Peyer's patch (tissue), 4 donors: ENCODE measurements around the gene HPSE2. TPM values are rescaled to one million over a fixed set of nuclear protein-coding genes. Genes with fewer than 3 reads are reported as not detected.
A peak's percentile ranks its signal among the peaks of the same experiment; 100 is the strongest.

ENCODE experiments used
- DNase-seq, 3 donors: peaks; one replicate each; pipeline ENCODE4 v3.0.0-alpha.2; 2017 to 2019
- H3K27ac ChIP-seq, 4 donors: fragments of 200-600 bp; sonication (generic); one replicate each; pipeline ENCODE4 v1.5.1; 2016 to 2019
- H3K27me3 ChIP-seq, 2 donors: fragments of 200-600 bp; sonication (generic); one replicate each; pipeline ENCODE4 v1.5.1; 2019
- H3K36me3 ChIP-seq, 3 donors: fragments of 200-600 bp; sonication (generic); one replicate each; pipeline ENCODE4 v1.5.1; 2016 to 2019
- H3K4me1 ChIP-seq, 4 donors: fragments of 200-600 bp; sonication (generic); one replicate each; pipeline ENCODE4 v1.5.1; 2016 to 2019
- H3K4me3 ChIP-seq, 4 donors: fragments of 200-600 bp; sonication (generic); 1 replicate in 3 of 4; 2 replicates in 1 of 4; pipeline ENCODE4 v1.5.1; 2016 to 2019; ENCODE audit warnings: mild to moderate bottlenecking in 1 of 4
- H3K9me3 ChIP-seq, 4 donors: fragments of 200-600 bp; sonication (generic); one replicate each; pipeline ENCODE4 v1.5.1; 2016 to 2019; ENCODE audit warnings: mild to moderate bottlenecking in 1 of 4
- CTCF ChIP-seq, 6 experiments: fragments of 450-650 bp in 4 of 6; fragments of 200-600 bp in 2 of 6; sonication (generic) in 1 of 6; IDR thresholded peaks; one replicate each; pipeline ENCODE4 v1.5.1; 2017 to 2019; ENCODE audit warnings: antibody characterized with exemption in 6 of 6, mild to moderate bottlenecking in 3 of 6, moderate library complexity in 1 of 6
- POLR2A ChIP-seq, 2 donors: fragments of 450-650 bp; IDR thresholded peaks; one replicate each; pipeline ENCODE4 v1.5.1; 2017; ENCODE audit warnings: antibody characterized with exemption in 2 of 2, mild to moderate bottlenecking in 2 of 2, moderate library complexity in 2 of 2
- total RNA-seq, 4 donors: library from RNA; depleted of rRNA; stranded (reverse); fragments of >200 nt; gene quantifications; one replicate each; pipeline ENCODE4 v1.1.0, GENCODE V29; 2016

HPSE2 gene
- total RNA-seq, 4 donors from 2014 or later: 3.0 to 15.7 (median 7.4) TPM

DNA sequence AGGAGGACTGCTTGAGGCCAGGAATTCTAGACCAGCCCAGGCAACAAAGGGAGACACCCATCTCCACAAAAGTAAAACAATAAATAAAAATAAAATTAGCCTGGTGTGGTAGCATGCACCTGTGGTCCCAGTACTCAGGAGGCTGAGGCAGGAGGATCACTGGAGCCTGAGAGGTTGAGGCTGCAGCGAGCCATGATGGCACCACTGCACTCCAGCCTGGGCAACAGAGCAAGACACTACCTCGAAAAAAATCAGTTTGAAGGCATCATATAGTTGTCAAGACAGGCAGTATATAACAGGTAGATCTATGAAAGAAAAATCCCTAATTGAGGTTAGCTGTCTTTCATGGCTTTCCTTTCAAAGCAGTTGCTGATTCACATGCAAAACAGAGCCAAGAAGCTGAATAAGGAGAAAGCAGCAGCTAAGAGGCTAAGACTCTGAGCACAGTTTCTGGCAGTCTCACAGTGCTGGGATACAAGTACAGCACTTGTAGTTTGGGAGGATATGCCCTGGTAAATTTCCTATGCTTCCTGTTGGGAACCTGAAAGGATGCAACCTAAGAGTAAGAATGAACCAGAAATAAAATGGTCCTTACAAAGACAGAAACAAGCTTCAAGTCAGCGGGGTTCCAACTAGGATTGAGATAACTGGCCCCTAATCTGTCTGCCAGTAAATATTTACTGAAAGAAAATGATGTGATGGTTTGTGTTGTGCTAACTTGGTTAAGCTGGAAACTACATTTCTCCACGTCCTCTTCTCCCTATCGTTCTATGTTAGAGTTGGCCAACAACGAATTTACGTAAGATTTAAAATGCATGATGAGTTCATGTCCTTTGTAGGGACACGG, 420.4 kb downstream of the HPSE2 start:
- H3K27me3 ChIP-seq: no peaks in the 10 kb centered on the region
- no peaks in the 10 kb centered on the region for H3K4me1 ChIP-seq
- no peak for TF ChIP-seq POLR2A (IDR thresholded peaks at IDR 0.05)
- no peak for TF ChIP-seq CTCF (IDR thresholded peaks at IDR 0.05)
- no peak overlapping the region for H3K4me3 ChIP-seq
- H3K36me3 ChIP-seq: no peaks in the 10 kb centered on the region
- no peak for DNase-seq
- peak overlapping the region in 2 of 4 donors; percentile 18 to 49 for H3K27ac ChIP-seq
- no peaks in the 10 kb centered on the region for H3K9me3 ChIP-seq

DNA sequence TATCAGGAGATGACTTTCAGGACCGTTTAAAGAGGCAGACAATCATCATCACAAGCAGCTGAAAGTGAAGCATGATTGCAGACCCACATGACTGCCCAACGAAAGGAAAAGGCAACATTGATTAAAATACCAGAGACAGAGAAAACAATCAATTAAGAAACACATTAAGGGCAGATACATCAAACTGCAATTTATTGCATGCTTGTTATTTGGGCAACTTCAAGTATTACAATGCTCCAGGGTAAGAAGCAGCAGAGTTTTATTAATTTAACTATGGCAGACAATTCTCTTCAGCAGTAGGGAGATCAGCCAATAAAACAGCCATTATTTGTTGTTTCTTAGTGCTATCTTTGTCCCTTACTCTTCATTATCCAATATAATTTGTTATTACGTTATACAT, 421.2 kb downstream of the HPSE2 start:
- H3K4me1 ChIP-seq: no peaks in the 10 kb centered on the region
- no peak for DNase-seq
- no peaks in the 10 kb centered on the region for H3K36me3 ChIP-seq
- no peak overlapping the region for H3K4me3 ChIP-seq
- H3K27me3 ChIP-seq: no peaks in the 10 kb centered on the region
- TF ChIP-seq POLR2A (IDR thresholded peaks at IDR 0.05) (no peak), CTCF (IDR thresholded peaks at IDR 0.05) (no peak)
- H3K27ac ChIP-seq: no peak overlapping the region
- H3K9me3 ChIP-seq: no peaks in the 10 kb centered on the region

DNA sequence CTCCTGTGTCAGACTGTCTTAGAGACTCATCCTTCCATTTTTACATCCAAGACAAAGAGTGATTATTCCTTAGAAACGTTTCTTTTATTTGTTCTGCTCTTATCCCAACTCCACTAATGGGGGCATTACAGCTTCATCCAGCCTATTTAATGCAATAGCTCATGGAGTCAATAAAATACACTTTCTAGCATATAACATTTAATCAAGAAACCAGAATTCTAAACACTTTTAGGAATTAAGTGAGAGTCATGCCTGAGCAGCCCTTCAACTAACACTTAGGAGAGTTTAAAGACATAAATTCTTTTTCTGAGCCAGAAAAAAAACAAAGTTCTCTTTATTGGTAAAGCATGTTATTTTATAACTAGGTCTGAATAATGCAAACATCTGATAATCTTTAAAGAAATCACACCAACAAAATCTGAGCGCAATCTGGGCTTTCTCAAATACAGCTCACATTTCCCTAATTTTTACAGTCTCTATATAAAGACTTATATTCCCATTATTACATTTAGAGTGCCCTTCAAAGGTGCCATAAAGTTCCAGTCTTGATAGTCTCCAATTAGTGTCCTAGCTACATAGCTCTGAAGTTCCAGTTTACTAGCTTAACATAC, 427.3 kb downstream of the HPSE2 start:
- TF ChIP-seq CTCF (IDR thresholded peaks at IDR 0.05) (no peak), POLR2A (IDR thresholded peaks at IDR 0.05) (no peak)
- Histone ChIP-seq H3K9me3 (no peaks in the 10 kb centered on the region), H3K4me1 (no peaks in the 10 kb centered on the region), H3K4me3 (no peak overlapping the region), H3K27me3 (no peaks in the 10 kb centered on the region), H3K36me3 (no peaks in the 10 kb centered on the region), H3K27ac (no peak overlapping the region)
- DNase-seq: no peak

- H3K36me3 ChIP-seq: no peaks in the 10 kb centered on the region
- no peak overlapping the region for H3K4me3 ChIP-seq
- DNase-seq: no peak
- H3K4me1 ChIP-seq: no peaks in the 10 kb centered on the region
- no peaks in the 10 kb centered on the region for H3K27me3 ChIP-seq
- no peaks in the 10 kb centered on the region for H3K9me3 ChIP-seq
- TF ChIP-seq CTCF (IDR thresholded peaks at IDR 0.05) (no peak), POLR2A (IDR thresholded peaks at IDR 0.05) (no peak)
- H3K27ac ChIP-seq: no peak overlapping the region
Observed at GRCh38 chr10:98800263-98800662, 435.4 kb downstream of the HPSE2 start.

GRCh38 chr10:98795467-98795866, 440.2 kb downstream of the HPSE2 start:
- Histone ChIP-seq H3K36me3 (no peaks in the 10 kb centered on the region), H3K4me3 (no peak overlapping the region), H3K27ac (no peak overlapping the region), H3K4me1 (no peaks in the 10 kb centered on the region), H3K9me3 (no peaks in the 10 kb centered on the region), H3K27me3 (no peaks in the 10 kb centered on the region)
- no peak for TF ChIP-seq POLR2A (IDR thresholded peaks at IDR 0.05)
- TF ChIP-seq CTCF (IDR thresholded peaks at IDR 0.05): no peak
- peak in 2 of 3 donors; percentile 62 to 75 for DNase-seq
